CD4-positive, alpha-beta T cell treated with Interleukin-1 beta for 1 hour (primary cell): ENCODE results near the gene RNASE8.

ENCODE experiments used
- DNase-seq, 2 donors: peaks; one replicate each; pipeline ENCODE4 v3.0.0-alpha.2; 2020 to 2022

The RNASE8 gene

GRCh38 chr14:21093769-21094681 is 36.4 kb downstream of the RNASE8 start:
- DNase-seq: no peak

DNA sequence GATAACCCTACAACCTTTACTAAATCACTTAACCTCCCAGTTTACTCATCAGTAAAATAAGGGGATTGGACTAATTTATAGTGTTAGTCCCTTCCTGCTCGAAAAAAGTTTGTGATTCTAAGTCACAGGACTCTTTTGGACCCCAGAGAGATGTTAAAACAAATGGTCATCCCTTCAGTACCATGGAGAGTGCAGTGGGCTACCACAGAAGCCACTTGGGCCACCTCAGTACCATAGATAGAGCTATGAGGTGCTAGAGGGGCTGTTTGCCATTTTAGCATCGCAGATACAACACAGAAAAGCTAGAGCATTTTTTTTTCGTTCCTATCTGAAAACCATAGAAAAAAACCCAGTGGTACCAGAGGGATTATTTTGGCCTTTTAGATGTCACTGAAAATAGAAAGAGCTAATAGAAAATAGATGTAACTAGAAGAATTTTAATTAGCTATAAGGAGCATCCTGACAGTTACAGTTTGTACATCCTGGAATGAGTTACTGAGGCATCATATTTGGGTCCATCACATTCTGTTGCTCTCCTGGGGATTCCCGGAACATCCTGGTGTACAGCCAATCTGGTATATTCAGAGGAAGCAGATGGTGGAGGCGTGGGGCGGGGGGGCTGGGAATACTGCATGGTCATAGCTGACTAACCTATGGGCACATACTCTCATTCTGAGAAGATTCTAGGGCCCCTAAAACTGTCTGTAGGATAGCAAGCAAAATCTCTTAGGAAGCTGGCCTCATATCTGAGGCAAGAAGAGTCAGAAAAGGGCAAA is 38.0 kb downstream of the RNASE8 start:
- no peak for DNase-seq

GRCh38 chr14:21096438-21096837 is 38.8 kb downstream of the RNASE8 start:
- DNase-seq: no peak

- no peak for DNase-seq
Observed at GRCh38 chr14:21096978-21097635, 39.5 kb downstream of the RNASE8 start.

- DNase-seq: peak in 1 of 2 donors; percentile 18
Observed at GRCh38 chr14:21097636-21098075, 40.0 kb downstream of the RNASE8 start.

DNA sequence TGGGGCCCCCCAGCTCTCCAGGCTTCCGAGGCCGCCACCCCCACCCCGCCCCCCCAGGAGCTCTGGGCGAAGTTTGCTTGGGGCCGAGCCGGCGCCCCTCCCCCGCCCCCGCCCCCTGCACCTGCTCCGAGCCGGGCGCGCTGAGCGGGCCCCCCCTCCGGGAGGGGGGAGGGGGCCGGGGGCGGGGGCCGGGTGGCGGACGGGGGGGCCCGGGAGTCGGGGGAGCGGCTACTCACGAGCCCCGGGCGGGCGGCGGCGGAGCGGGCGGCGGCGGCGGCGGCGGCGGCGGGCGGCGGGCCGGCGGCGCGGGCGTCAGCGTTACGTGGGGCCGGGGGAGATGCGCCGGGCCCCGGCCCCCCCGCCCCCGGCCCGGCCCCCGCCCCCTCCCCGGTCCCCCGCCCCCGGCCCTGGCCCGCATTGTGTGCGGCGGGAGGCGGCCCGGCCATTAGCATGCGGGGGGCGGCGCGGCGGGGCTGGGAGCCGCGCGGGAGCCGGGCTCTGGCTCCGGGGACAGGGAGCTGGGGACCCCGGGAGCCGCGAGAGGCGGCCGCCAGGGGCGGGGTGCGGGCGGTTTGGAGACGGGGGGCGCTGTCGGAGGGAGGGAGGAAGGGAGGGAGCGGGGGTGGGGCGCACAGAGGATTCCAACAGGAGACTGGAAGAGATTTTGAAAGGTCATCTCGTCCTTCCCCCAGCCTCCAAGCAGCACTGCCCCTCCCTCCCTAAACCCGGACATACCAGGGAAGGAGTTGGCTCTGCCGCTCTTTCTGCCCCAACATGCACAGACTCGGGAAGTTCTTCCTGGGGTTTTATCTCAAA is 40.7 kb downstream of the RNASE8 start, which contains the start of gene ZNF219:
ZNF219 (minus strand) TSS at position 580 of the 816 bp plus-strand sequence. CDS start 5,064 bp downstream, outside the sequence.
- peak; percentile 50 to 57 for DNase-seq

DNA sequence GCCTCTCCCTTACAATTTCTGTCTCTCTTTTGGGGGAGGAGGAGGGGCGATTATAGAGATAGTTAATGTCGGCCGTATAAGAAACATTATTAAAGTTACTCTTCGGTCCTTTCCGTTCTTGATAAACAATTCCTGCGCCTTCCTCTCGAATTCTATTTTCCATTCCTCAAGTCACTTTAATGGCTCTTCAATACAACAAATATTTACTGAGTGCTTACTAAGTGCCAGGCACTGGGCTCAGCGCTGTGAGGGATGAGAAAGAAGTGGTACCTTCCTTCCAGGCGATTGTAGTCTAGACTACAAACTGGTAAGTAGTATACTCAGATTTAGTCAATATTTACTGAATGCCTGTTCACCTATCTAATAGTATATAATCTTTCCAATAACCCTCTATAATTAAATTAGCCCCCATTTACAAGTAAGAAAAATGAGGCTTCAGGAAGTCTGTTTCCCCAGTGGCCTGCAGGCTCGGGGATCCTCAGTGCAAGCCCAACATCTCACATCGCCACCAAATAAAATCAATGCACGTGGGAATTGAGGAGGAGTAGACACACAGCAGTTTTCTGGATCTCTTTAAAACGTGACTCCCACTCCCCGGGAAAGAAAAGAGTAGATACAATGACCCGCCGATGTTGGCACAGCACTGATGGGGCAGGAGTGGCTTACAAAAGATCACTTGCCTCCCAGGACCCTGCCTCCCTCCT is 41.4 kb downstream of the RNASE8 start:
- no peak for DNase-seq

GRCh38 chr14:21099596-21099985 is 42.0 kb downstream of the RNASE8 start:
- no peak for DNase-seq

DNA sequence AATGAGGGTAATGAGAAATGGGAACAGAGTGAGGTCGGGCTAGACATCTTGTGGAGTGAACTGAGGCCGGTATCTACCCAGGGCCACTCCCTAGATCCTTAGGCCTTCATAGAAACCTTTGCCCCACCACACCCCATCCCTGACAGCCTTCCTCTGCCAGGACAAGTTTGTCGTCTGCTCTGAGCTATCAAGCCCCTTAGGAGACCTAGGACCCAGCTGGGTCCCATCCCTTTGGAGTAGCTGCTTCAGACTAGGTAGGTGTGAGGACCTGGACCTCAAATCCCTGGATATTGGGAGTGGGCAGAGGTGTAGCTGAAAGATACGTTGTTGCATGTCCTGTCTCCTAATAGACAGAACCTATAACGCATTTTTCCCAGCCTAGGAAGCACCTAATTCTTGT is 43.3 kb downstream of the RNASE8 start, which contains the start of gene TMEM253:
TMEM253 (plus strand) TSS at position 136 of the 400 bp plus-strand sequence. CDS start 278 bp downstream, outside the sequence.
- DNase-seq: no peak

- no peak for DNase-seq
Observed at GRCh38 chr14:21101802-21102413, 44.3 kb downstream of the RNASE8 start.

- no peak for DNase-seq
Observed at GRCh38 chr14:21102521-21103410, 45.1 kb downstream of the RNASE8 start.

DNA sequence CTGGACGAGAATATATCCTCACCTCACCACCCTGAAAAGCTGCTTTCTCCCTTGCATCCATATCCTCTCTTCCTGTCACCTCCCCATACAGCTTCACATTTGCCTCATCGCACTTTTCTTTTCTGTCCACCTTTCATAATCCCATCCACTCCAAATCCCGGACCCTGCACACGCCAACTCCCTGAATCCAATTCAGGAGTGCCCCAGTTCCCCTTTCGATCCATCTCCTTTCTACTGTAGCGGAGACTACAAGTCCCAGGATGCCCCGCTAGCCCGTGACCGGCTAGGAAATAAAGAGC is 45.7 kb downstream of the RNASE8 start:
- no peak for DNase-seq

DNA sequence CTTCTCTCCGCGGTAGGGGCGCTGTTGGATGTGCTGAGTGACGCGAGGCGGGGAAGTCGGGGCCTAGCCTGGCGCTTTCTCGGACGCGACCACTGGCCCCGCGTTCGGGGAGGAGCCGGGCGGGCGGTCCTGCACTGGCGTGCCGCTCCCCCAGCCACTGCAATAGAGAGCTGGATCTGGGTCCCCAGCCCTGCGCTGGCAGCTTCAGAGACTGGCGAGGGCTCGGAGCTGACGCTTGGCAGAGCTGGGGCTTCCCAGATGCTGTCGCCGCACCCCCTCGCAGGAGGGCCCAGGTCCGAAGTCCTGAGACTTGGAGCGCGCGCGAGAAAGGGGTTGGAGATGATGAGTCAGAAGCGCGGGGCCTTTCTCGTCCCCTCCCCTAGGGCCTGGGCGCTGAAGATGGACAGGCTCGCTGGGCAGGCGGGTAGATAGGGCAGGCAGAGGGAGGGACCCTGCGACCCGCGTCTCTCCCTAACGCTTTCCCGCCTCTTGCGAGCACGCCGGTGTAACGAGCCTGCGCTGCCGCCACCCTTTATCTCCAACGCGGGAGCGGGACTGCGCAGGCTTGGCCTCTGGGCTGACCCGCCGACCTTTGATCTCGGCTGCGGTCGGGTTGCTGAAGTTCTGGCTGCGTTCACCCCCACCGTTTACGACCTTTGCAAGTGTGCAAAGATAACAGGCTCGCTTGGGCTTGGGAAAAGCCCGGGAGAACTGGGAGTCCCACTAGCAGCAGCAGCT is 46.3 kb downstream of the RNASE8 start:
- peak; percentile 94 to 95 for DNase-seq

DNA sequence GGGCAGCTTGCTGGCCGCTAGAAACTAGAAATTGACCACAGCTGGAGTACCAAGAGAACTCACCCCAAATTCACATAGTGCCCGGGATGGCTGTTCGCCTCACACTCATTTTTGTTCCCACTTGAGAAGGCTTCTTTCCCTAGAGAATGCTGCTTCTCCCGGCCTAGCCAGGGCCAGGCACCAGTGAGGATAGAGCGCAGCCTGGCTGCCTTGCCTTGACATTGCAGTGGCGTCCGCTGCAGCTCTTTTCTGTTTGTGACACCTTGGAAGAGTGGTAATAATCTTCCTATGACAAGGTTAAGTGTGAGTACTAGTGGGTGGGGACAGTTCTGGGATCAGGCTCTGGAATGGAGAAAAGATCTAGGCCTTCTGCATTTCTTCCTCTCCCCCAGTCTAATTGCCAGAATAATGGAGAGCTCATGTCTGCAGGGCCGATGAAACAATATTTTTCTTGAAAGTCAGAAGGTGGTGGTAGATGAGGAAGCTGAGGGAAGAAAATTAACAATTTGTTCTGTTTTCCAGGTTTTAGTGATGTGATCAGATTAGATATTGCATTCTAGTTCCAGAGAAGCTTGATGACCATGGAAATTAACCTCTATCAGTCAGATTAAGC is 46.9 kb downstream of the RNASE8 start:
- peak; percentile 65 to 70 for DNase-seq

DNA sequence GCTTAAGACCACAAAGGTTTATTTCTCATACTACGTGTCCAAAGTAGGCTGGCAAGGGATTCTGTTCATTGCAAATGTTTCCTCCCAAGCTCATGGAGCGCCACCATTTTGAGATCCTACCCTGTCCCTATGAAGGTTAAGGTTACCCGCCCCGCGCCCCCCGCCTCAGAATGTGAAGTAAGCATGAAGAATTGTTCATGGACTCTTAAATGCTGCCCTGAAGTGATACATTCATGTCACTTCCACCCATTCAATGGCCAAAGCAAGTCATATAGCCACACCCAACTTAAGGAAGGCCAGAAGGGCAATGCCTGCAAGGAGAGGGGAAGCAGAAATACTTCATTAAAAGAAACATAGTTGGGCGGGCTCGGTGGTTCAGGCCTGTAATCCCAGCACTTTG is 47.5 kb downstream of the RNASE8 start:
- no peak for DNase-seq

DNA sequence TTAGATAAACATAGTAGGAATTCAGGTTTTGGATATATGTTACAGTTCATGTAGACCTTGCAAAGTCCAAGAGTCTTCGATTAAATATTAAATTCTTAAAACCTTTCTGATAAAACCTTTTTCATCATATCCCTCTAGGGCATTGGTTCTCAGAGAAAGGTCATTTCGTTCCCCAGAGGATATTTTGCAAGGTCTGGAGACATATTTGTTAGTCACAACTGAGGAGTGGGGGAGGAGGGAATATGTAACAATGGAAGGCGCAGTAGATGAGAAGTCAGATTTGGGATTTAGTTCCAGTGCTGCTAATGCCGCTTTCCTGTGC is 48.5 kb downstream of the RNASE8 start:
- DNase-seq: no peak

GRCh38 chr14:21106498-21107282 is 49.1 kb downstream of the RNASE8 start:
- peak; percentile 79 to 84 for DNase-seq

GRCh38 chr14:21107283-21107800 is 49.7 kb downstream of the RNASE8 start:
- no peak for DNase-seq
